Transverse colon (tissue), 4 donors: ENCODE measurements around the gene ITGBL1.

Experiments used
- POLR2A ChIP-seq: fragments of 450-650 bp; IDR thresholded peaks from one replicate; pipeline ENCODE4 v1.6.1; 2016; ENCODE audit warnings: antibody characterized with exemption, mild to moderate bottlenecking, moderate library complexity
- POLR2AphosphoS5 ChIP-seq, 3 donors: sonication (generic); formaldehyde crosslinking; IDR thresholded peaks; one replicate each; pipeline ENCODE4 v1.6.1; 2016; ENCODE audit warnings: antibody characterized with exemption in 3 of 3
- TF ChIP-seq, protein P1 (sequence below), 5 experiments: fragments of 200-600 bp in 3 of 5; fragments of 450-650 bp in 2 of 5; sonication (generic) in 3 of 5; IDR thresholded peaks; 1 replicate in 2 of 5; 2 replicates in 3 of 5; pipeline ENCODE4 v1.5.1; 2016 to 2017; ENCODE audit warnings: antibody characterized with exemption in 5 of 5, inconsistent platforms in 3 of 5, mild to moderate bottlenecking in 2 of 5, moderate library complexity in 1 of 5

DNA sequence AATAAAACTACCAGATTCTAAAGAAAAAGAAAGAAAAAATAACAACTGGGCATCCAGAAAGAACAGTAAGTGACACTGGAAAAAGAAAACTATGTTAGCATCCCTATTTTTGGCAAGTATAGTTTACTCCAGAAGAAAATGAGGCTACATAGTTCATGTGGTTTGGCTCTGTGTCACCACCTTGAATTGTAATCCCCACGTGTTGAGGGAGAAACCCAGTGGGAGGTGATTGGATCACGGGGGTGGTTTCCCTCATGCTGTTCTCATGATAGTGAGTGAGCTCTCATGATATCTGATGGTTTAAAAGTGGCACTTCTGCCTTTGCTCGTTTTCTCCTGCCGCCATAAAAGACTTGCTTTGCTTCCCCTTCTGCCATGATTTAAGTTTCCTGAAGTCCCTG, 76.9 kb downstream of the ITGBL1 start:
- TF ChIP-seq, protein P1, sequence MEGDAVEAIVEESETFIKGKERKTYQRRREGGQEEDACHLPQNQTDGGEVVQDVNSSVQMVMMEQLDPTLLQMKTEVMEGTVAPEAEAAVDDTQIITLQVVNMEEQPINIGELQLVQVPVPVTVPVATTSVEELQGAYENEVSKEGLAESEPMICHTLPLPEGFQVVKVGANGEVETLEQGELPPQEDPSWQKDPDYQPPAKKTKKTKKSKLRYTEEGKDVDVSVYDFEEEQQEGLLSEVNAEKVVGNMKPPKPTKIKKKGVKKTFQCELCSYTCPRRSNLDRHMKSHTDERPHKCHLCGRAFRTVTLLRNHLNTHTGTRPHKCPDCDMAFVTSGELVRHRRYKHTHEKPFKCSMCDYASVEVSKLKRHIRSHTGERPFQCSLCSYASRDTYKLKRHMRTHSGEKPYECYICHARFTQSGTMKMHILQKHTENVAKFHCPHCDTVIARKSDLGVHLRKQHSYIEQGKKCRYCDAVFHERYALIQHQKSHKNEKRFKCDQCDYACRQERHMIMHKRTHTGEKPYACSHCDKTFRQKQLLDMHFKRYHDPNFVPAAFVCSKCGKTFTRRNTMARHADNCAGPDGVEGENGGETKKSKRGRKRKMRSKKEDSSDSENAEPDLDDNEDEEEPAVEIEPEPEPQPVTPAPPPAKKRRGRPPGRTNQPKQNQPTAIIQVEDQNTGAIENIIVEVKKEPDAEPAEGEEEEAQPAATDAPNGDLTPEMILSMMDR (IDR thresholded peaks at IDR 0.05): no peak
- no peak for TF ChIP-seq POLR2A
- no peak for TF ChIP-seq POLR2AphosphoS5 (IDR thresholded peaks at IDR 0.05)
